ENCODE data around the gene BUB3. TPM values are rescaled to one million over a fixed set of nuclear protein-coding genes. Genes with fewer than 3 reads are reported as not detected.

The BUB3 gene
- total and polyA plus RNA-seq, 2 of the 13 experiments (the other 11 are each of a cell fraction or from before 2014, with no cell fraction given), result 174 to 188 TPM

GRCh38 chr10:123154711-123155505, 706 bp downstream of the BUB3 start (continued):
- TF ChIP-seq, protein P1, sequence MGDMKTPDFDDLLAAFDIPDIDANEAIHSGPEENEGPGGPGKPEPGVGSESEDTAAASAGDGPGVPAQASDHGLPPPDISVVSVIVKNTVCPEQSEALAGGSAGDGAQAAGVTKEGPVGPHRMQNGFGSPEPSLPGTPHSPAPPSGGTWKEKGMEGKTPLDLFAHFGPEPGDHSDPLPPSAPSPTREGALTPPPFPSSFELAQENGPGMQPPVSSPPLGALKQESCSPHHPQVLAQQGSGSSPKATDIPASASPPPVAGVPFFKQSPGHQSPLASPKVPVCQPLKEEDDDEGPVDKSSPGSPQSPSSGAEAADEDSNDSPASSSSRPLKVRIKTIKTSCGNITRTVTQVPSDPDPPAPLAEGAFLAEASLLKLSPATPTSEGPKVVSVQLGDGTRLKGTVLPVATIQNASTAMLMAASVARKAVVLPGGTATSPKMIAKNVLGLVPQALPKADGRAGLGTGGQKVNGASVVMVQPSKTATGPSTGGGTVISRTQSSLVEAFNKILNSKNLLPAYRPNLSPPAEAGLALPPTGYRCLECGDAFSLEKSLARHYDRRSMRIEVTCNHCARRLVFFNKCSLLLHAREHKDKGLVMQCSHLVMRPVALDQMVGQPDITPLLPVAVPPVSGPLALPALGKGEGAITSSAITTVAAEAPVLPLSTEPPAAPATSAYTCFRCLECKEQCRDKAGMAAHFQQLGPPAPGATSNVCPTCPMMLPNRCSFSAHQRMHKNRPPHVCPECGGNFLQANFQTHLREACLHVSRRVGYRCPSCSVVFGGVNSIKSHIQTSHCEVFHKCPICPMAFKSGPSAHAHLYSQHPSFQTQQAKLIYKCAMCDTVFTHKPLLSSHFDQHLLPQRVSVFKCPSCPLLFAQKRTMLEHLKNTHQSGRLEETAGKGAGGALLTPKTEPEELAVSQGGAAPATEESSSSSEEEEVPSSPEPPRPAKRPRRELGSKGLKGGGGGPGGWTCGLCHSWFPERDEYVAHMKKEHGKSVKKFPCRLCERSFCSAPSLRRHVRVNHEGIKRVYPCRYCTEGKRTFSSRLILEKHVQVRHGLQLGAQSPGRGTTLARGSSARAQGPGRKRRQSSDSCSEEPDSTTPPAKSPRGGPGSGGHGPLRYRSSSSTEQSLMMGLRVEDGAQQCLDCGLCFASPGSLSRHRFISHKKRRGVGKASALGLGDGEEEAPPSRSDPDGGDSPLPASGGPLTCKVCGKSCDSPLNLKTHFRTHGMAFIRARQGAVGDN (CRISPR knock-in tag; IDR thresholded peaks at IDR 0.05), result peak; percentile 73; the same call in 1 of the 2 replicates
- TF ChIP-seq ZNF607 (CRISPR knock-in tag; IDR thresholded peaks at IDR 0.05; ENCODE audit: borderline replicate concordance) (peak; percentile 59; the same call in 1 of the 2 replicates), HNRNPLL (IDR thresholded peaks at IDR 0.05; ENCODE audit: low read depth, low read length, poor library complexity, severe bottlenecking) (peak; percentile 100), ZFY (CRISPR knock-in tag; IDR thresholded peaks at IDR 0.05) (peak; percentile 10), SMYD3 (CRISPR knock-in tag; IDR thresholded peaks at IDR 0.05) (no peak), ZNF251 (CRISPR knock-in tag; IDR thresholded peaks at IDR 0.05) (no peak), TAF15 (IDR thresholded peaks at IDR 0.05; ENCODE audit: low read depth, low read length, poor library complexity, severe bottlenecking) (no peak), JUNB (CRISPR knock-in tag; IDR thresholded peaks at IDR 0.05; ENCODE audit: borderline replicate concordance) (no peak), ETS1 (CRISPR knock-in tag; IDR thresholded peaks at IDR 0.05) (no peak), HNF4G (IDR thresholded peaks at IDR 0.05; ENCODE audit: borderline replicate concordance, low read depth, low read length) (no peak), HNF4G (CRISPR knock-in tag; IDR thresholded peaks at IDR 0.05; ENCODE audit: borderline replicate concordance, low read depth) (0 out of 2 replicates have a peak, but pooled peaks have one; percentile 19), ZFP36L1 (CRISPR knock-in tag; IDR thresholded peaks at IDR 0.05) (no peak), RFX1 (IDR thresholded peaks at IDR 0.05) (no peak), FOXC1 (CRISPR knock-in tag; IDR thresholded peaks at IDR 0.05; ENCODE audit: borderline replicate concordance) (0 out of 2 replicates have a peak, but pooled peaks have one; percentile 14), PAF1 (CRISPR knock-in tag; IDR thresholded peaks at IDR 0.05) (no peak), ZXDC (CRISPR knock-in tag; IDR thresholded peaks at IDR 0.05) (no peak), CBX2 (IDR thresholded peaks at IDR 0.05; ENCODE audit: low read depth, low read length) (no peak), CBX2 (CRISPR knock-in tag; IDR thresholded peaks at IDR 0.05; ENCODE audit: low read depth) (no peak), ZNF619 (CRISPR knock-in tag; IDR thresholded peaks at IDR 0.05) (no peak)
- TF ChIP-seq, protein P2, sequence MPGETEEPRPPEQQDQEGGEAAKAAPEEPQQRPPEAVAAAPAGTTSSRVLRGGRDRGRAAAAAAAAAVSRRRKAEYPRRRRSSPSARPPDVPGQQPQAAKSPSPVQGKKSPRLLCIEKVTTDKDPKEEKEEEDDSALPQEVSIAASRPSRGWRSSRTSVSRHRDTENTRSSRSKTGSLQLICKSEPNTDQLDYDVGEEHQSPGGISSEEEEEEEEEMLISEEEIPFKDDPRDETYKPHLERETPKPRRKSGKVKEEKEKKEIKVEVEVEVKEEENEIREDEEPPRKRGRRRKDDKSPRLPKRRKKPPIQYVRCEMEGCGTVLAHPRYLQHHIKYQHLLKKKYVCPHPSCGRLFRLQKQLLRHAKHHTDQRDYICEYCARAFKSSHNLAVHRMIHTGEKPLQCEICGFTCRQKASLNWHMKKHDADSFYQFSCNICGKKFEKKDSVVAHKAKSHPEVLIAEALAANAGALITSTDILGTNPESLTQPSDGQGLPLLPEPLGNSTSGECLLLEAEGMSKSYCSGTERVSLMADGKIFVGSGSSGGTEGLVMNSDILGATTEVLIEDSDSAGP (CRISPR knock-in tag; IDR thresholded peaks at IDR 0.05; ENCODE audit: borderline replicate concordance), result peak; percentile 9; the same call in 1 of the 2 replicates

All from HepG2 (cell line).